Fibroblast of lung (primary cell): Measurements from ENCODE around the gene ZNF83. TPM values are rescaled to one million over a fixed set of nuclear protein-coding genes. Genes with fewer than 3 reads are reported as not detected.

Source experiments
- DNase-seq, 2 donors: peaks; one replicate each; pipeline versions ENCODE4 v3.0.0 to v3.0.0-alpha.2; 2010; ENCODE audit warnings: low read depth in 2 of 2
- H2AFZ ChIP-seq: 2 replicates; pipeline ENCODE4 v1.5.1; 2012; ENCODE audit warnings: low read length, control low read depth, inconsistent platforms
- H3K27ac ChIP-seq: 2 replicates; pipeline ENCODE4 v1.5.1; 2011; ENCODE audit warnings: low read length, control low read depth; ENCODE audit not compliant: insufficient read depth
- H3K27me3 ChIP-seq: 2 replicates; pipeline ENCODE4 v1.5.1; 2011; ENCODE audit warnings: mild to moderate bottlenecking, low read length; ENCODE audit not compliant: control insufficient read depth, insufficient read depth
- H3K36me3 ChIP-seq: 2 replicates; pipeline ENCODE4 v1.5.1; 2011; ENCODE audit warnings: low read length; ENCODE audit not compliant: control insufficient read depth, insufficient read depth
- H3K4me1 ChIP-seq: 2 replicates; pipeline ENCODE4 v1.5.1; 2011; ENCODE audit warnings: low read length; ENCODE audit not compliant: control insufficient read depth, insufficient read depth; ENCODE audit errors: extremely low read depth
- H3K4me2 ChIP-seq: 2 replicates; pipeline ENCODE4 v1.5.1; 2011; ENCODE audit warnings: low read length, control low read depth; ENCODE audit not compliant: insufficient read depth; ENCODE audit errors: extremely low read depth
- H3K4me3 ChIP-seq, 4 experiments: fragments of 200-600 bp in 1 of 4; sonication (generic) in 1 of 4; replicated peaks in 1 of 4; 2 replicates each; pipeline ENCODE4 v1.5.1; 2011 to 2016; ENCODE audit warnings: low read length in 4 of 4, low read depth in 3 of 4, mild to moderate bottlenecking in 3 of 4, control low read depth in 2 of 4, inconsistent platforms in 1 of 4, mixed read lengths in 1 of 4; ENCODE audit not compliant: insufficient read depth in 1 of 4; ENCODE audit errors: control extremely low read depth in 1 of 4
- H3K79me2 ChIP-seq: 2 replicates; pipeline ENCODE4 v1.5.1; 2012; ENCODE audit warnings: mild to moderate bottlenecking, low read length, inconsistent platforms; ENCODE audit not compliant: control insufficient read depth, insufficient read depth
- H3K9ac ChIP-seq: 2 replicates; pipeline ENCODE4 v1.5.1; 2011; ENCODE audit warnings: mild to moderate bottlenecking, low read length, control low read depth; ENCODE audit not compliant: insufficient read depth
- H3K9me3 ChIP-seq: 2 replicates; pipeline ENCODE4 v1.5.1; 2012; ENCODE audit warnings: low read depth, low read length; ENCODE audit not compliant: control insufficient read depth, insufficient read depth
- H4K20me1 ChIP-seq: 2 replicates; pipeline ENCODE4 v1.5.1; 2011; ENCODE audit warnings: low read length; ENCODE audit not compliant: control insufficient read depth, insufficient read depth; ENCODE audit errors: extremely low read depth
- CTCF ChIP-seq, 2 donors: IDR thresholded peaks in 1 of 2; conservative IDR thresholded peaks in 1 of 2; 1 replicate in 1 of 2; 2 replicates in 1 of 2; pipeline ENCODE4 v1.5.1; 2011 to 2012; ENCODE audit warnings: low read length in 2 of 2, control low read depth in 1 of 2, inconsistent platforms in 1 of 2, low read depth in 1 of 2, mild to moderate bottlenecking in 1 of 2
- EZH2 ChIP-seq: IDR thresholded peaks from 2 replicates; pipeline ENCODE4 v1.5.1; 2012; ENCODE audit warnings: low read length, control low read depth, mild to moderate bottlenecking; ENCODE audit errors: missing control alignments
- polyA plus RNA-seq, 2 donors: library from polyadenylated mRNA; depleted of rRNA in 1 of 2; stranded (reverse) in 1 of 2; unstranded in 1 of 2; fragments of >200 nt; gene quantifications; 2 replicates each; pipeline ENCODE4 v1.2.1, GENCODE V29; 2011 to 2012; ENCODE audit warnings: missing spikeins in 1 of 2
- total RNA-seq: library from RNA; depleted of rRNA; stranded (reverse); fragments of >200 nt; gene quantifications from 2 replicates; pipeline ENCODE4 v1.2.1, GENCODE V29; 2014

Gene ZNF83
- total and polyA plus RNA-seq, 2 donors (not counting 1 experiment from before 2014, with no cell fraction given), result 27.2 to 60.6 TPM

GRCh38 chr19:52592301-52592700 is 45.9 kb downstream of the ZNF83 start:
- H3K4me2 ChIP-seq, result no peak overlapping the region
- H3K36me3 ChIP-seq, result no peaks in the 10 kb centered on the region
- TF ChIP-seq CTCF (conservative IDR thresholded peaks at IDR 0.05 in 1 of 2, IDR thresholded peaks at IDR 0.05 in 1 of 2; ENCODE audit: low read depth in 1 of 2, low read length in 2 of 2), result no peak
- TF ChIP-seq EZH2, result no peak
- no peaks in the 10 kb centered on the region for H3K4me1 ChIP-seq
- no peak overlapping the region for H3K27ac ChIP-seq
- no peak overlapping the region for H3K9ac ChIP-seq
- H3K9me3 ChIP-seq, result no peaks in the 10 kb centered on the region
- H2AFZ ChIP-seq, result no peak overlapping the region
- no peak for DNase-seq
- H3K79me2 ChIP-seq, result no peaks in the 10 kb centered on the region
- H3K27me3 ChIP-seq, result no peaks in the 10 kb centered on the region
- no peaks in the 10 kb centered on the region for H4K20me1 ChIP-seq
- H3K4me3 ChIP-seq, result no peak overlapping the region

DNA sequence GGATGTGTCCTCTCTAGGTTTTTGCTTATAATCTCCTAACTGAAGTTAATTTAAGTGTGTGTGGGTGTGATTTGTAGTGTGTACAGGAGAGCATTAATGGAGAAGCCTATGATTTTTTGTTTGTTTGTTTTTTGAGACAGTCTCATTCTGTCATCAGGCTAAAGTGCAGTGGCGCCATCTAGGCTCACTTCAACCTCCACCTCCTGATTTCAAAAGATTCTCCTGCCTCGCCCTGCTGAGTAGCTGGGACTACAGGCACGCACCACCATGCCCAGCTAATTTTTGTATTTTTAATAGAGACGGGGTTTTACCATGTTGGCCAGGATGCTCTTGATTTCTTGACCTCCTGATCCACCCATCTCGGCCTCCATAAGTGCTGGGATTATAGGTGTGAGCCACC is 47.4 kb downstream of the ZNF83 start:
- Histone ChIP-seq H3K9ac (no peak overlapping the region), H2AFZ (no peak overlapping the region), H4K20me1 (no peaks in the 10 kb centered on the region), H3K27me3 (no peaks in the 10 kb centered on the region), H3K9me3 (no peaks in the 10 kb centered on the region), H3K4me3 (no peak overlapping the region), H3K79me2 (no peaks in the 10 kb centered on the region), H3K27ac (no peak overlapping the region), H3K4me2 (no peak overlapping the region), H3K36me3 (no peaks in the 10 kb centered on the region), H3K4me1 (no peaks in the 10 kb centered on the region)
- no peak for DNase-seq
- TF ChIP-seq CTCF (conservative IDR thresholded peaks at IDR 0.05 in 1 of 2, IDR thresholded peaks at IDR 0.05 in 1 of 2; ENCODE audit: low read depth in 1 of 2, low read length in 2 of 2) (no peak), EZH2 (no peak)

DNA sequence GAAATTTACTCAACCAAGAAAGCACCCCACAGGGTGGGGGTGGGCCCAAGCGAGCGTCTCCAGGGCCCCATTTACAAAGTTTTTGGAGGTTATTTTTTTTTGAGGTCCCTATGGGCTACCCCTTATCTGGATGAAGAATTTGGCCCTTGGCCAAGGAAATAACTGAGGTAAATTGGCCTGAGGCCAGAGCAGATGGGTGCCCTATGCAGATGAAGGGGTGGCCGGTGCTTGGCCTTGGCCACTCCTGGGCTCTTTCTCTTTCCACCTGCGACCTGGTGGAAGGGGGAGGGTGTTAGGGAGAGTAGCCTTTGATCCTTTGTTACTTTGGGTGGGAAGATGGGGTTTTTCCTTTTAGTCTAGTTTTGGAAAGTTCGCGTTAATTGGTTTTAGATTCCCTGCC is 52.6 kb downstream of the ZNF83 start:
- H2AFZ ChIP-seq, result no peak overlapping the region
- no peaks in the 10 kb centered on the region for H3K27me3 ChIP-seq
- H3K9me3 ChIP-seq, result no peaks in the 10 kb centered on the region
- H3K36me3 ChIP-seq, result no peaks in the 10 kb centered on the region
- H3K9ac ChIP-seq, result no peak overlapping the region
- H3K4me3 ChIP-seq, result no peak overlapping the region
- H3K4me2 ChIP-seq, result no peak overlapping the region
- no peaks in the 10 kb centered on the region for H3K4me1 ChIP-seq
- H3K27ac ChIP-seq, result no peak overlapping the region
- TF ChIP-seq CTCF (conservative IDR thresholded peaks at IDR 0.05 in 1 of 2, IDR thresholded peaks at IDR 0.05 in 1 of 2; ENCODE audit: low read depth in 1 of 2, low read length in 2 of 2), result no peak
- TF ChIP-seq EZH2, result no peak
- no peak for DNase-seq
- H4K20me1 ChIP-seq, result no peaks in the 10 kb centered on the region
- H3K79me2 ChIP-seq, result no peaks in the 10 kb centered on the region
